ENCODE results near the gene EIF4E1B.

EIF4E1B gene

GRCh38 chr5:176687881-176688280, 57.4 kb downstream of the EIF4E1B start:
- Mint-ChIP-seq H3K4me1 (ENCODE audit: low read depth) (no peaks in the 10 kb centered on the region), H3K27me3 (peaks cover 53% of the 10 kb centered on the region), H3K9me3 (peaks cover 17% of the 10 kb centered on the region), H3K4me3 (no peak overlapping the region), H3K27ac (no peak overlapping the region), H3K36me3 (ENCODE audit: low read depth) (peaks cover 3% of the 10 kb centered on the region)

DNA sequence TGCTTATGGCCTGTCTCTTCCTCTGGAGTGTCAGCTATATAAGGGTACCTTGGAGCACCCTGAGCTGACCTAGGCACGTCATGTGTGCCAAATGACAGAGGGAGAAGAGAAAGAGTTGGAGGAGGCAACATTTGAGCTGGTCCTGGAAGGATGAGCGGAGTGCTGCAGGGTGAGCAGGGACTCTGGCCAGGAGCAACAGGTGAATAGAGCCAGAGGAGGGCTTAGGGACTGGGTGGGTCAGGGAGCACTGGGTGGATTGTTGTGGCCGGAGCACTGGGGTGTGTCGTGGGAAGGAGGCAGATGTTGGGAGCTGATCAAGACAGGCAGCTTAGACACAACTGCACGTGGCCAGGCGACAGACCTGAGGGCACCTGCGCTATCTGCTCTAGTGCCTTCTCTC, 60.4 kb downstream of the EIF4E1B start:
- H3K9me3 Mint-ChIP-seq, result peaks cover 1% of the 10 kb centered on the region
- no peak overlapping the region for H3K4me3 Mint-ChIP-seq
- H3K36me3 Mint-ChIP-seq (ENCODE audit: low read depth), result no peaks in the 10 kb centered on the region
- no peak overlapping the region for H3K27ac Mint-ChIP-seq
- H3K4me1 Mint-ChIP-seq (ENCODE audit: low read depth), result no peaks in the 10 kb centered on the region
- H3K27me3 Mint-ChIP-seq, result peaks cover 43% of the 10 kb centered on the region

DNA sequence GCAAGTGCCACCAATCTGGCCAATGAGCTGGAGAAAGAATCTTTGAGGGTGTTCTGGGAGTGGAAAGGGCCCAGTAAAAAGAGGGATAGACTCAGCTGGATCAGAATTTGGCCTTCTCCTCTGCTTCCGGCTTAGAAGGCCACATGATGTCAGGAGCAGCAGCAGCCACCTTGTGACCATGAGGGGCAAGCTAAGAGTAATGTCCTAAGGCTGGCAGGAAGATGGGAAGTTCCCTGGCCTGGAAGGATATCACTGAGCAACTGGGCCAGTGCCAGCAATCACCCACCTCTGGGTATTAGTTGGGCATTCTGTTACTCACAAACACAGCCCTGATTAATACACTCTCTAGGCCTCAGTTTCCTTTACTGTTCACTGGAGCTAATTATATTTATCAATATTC, 61.0 kb downstream of the EIF4E1B start:
- Mint-ChIP-seq H3K4me1 (ENCODE audit: low read depth) (no peaks in the 10 kb centered on the region), H3K27ac (no peak overlapping the region), H3K36me3 (ENCODE audit: low read depth) (no peaks in the 10 kb centered on the region), H3K27me3 (peaks cover 45% of the 10 kb centered on the region), H3K9me3 (no peaks in the 10 kb centered on the region), H3K4me3 (no peak overlapping the region)

- Mint-ChIP-seq H3K27ac (no peak overlapping the region), H3K4me3 (no peak overlapping the region), H3K27me3 (peaks cover 53% of the 10 kb centered on the region), H3K9me3 (no peaks in the 10 kb centered on the region), H3K36me3 (ENCODE audit: low read depth) (no peaks in the 10 kb centered on the region), H3K4me1 (ENCODE audit: low read depth) (no peaks in the 10 kb centered on the region)
Observed at GRCh38 chr5:176692326-176692725, 61.9 kb downstream of the EIF4E1B start.

DNA sequence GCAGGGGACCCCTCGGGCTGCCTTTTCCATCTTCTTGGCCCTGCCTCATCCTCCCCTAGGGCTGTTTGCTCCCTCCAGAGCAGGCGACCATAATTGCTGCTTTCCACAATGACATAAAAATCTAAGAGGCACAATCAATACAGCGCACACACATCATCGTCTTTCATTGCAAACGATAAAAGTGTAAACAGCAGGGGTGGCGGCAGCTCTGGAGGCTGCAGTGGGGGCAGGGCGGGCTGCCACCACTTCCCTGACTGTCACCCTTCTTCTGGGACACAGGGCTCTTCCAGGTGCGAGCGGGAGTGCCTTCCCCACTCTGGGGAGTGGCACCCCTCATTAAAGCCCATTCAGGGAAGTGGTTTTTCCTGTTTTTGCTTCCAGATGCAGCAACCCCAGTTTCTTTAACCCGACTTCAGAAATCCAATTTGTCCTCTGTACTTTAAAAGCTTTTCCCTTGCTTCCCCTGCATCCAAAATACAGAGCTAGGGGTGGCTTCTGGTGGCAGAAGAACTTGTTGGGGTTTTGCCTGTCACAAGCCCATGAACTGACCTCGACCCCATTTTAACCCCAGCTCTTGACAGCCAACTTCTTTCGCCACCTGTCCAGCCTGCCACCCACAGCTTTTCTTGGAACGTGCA, 62.5 kb downstream of the EIF4E1B start:
- Mint-ChIP-seq H3K36me3 (ENCODE audit: low read depth) (no peaks in the 10 kb centered on the region), H3K27ac (no peak overlapping the region), H3K4me3 (no peak overlapping the region), H3K27me3 (peaks cover 56% of the 10 kb centered on the region), H3K4me1 (ENCODE audit: low read depth) (no peaks in the 10 kb centered on the region), H3K9me3 (no peaks in the 10 kb centered on the region)

DNA sequence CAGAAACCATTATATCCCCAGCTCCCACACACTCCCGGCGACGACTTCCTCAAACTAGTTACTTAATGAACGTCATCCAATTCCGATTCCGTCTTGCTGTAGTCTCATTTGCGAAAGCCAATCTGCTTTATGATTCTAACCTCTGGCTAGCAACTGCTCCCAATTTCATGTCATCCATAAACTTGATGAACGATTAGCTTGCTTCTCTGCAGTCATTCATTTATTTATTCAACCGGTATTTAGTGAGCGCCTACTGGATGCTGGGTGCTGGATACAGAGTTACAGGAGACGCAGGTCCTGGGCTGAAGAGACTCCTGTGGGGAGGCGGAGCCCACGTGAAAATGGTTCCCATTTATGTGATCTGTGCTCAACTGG, 63.0 kb downstream of the EIF4E1B start:
- Mint-ChIP-seq H3K9me3 (no peaks in the 10 kb centered on the region), H3K4me3 (no peak overlapping the region), H3K36me3 (ENCODE audit: low read depth) (no peaks in the 10 kb centered on the region), H3K27ac (no peak overlapping the region), H3K27me3 (peaks cover 61% of the 10 kb centered on the region), H3K4me1 (ENCODE audit: low read depth) (no peaks in the 10 kb centered on the region)

- no peak overlapping the region for H3K27ac Mint-ChIP-seq
- no peaks in the 10 kb centered on the region for H3K9me3 Mint-ChIP-seq
- H3K4me1 Mint-ChIP-seq (ENCODE audit: low read depth), result no peaks in the 10 kb centered on the region
- H3K4me3 Mint-ChIP-seq, result no peak overlapping the region
- H3K36me3 Mint-ChIP-seq (ENCODE audit: low read depth), result no peaks in the 10 kb centered on the region
- peaks cover 61% of the 10 kb centered on the region for H3K27me3 Mint-ChIP-seq
Observed at GRCh38 chr5:176694146-176694545, 63.7 kb downstream of the EIF4E1B start.

- H3K27ac Mint-ChIP-seq, result no peak overlapping the region
- H3K27me3 Mint-ChIP-seq, result peaks cover 58% of the 10 kb centered on the region
- H3K4me3 Mint-ChIP-seq, result no peak overlapping the region
Observed at GRCh38 chr5:176694631-176695030, 64.2 kb downstream of the EIF4E1B start.

GRCh38 chr5:176695073-176695472, 64.6 kb downstream of the EIF4E1B start:
- Mint-ChIP-seq H3K27me3 (peaks cover 58% of the 10 kb centered on the region), H3K27ac (no peak overlapping the region), H3K9me3 (no peaks in the 10 kb centered on the region), H3K4me3 (no peak overlapping the region), H3K36me3 (ENCODE audit: low read depth) (no peaks in the 10 kb centered on the region), H3K4me1 (ENCODE audit: low read depth) (no peaks in the 10 kb centered on the region)

More at GRCh38 chr5:176694631-176695030, 64.2 kb downstream of the EIF4E1B start:
- H3K36me3 Mint-ChIP-seq (ENCODE audit: low read depth), result no peaks in the 10 kb centered on the region
- no peaks in the 10 kb centered on the region for H3K9me3 Mint-ChIP-seq
- H3K4me1 Mint-ChIP-seq (ENCODE audit: low read depth), result no peaks in the 10 kb centered on the region
